ENCODE results near the gene AGL. TPM values are rescaled to one million over a fixed set of nuclear protein-coding genes. Genes with fewer than 3 reads are reported as not detected.
"Not testable (repeated sequence)": the region's sequence is repeated elsewhere in the genome, so short reads cannot be mapped to it uniquely, and the experiment has no call there.

The AGL gene
- total and polyA plus RNA-seq, 2 experiments from 2014 or later: 13.4 to 22.9 TPM

GRCh38 chr1:99829269-99829668, 20.9 kb upstream of the AGL start (continued):
- TF ChIP-seq CTCF (conservative IDR thresholded peaks at IDR 0.05; ENCODE audit: low read depth in 2 of 2): no peak
- no peak for TF ChIP-seq POLR2AphosphoS5 (IDR thresholded peaks at IDR 0.05; ENCODE audit: low read depth)
- TF ChIP-seq EZH2 (IDR thresholded peaks at IDR 0.05; ENCODE audit: low read depth, unreplicated experiment): no peak
- TF ChIP-seq STAT1 (IDR thresholded peaks at IDR 0.05; ENCODE audit: unreplicated experiment): no peak

- H3K4me1 ChIP-seq (ENCODE audit: insufficient read depth); H3K36me3 Mint-ChIP-seq (ENCODE audit: low read depth); H4K20me1 ChIP-seq (replicated peaks; ENCODE audit: insufficient read depth); H2AFZ ChIP-seq; ATAC-seq; H3K4me3 Mint-ChIP-seq; DNase-seq (ENCODE audit: low spot score); H3F3A ChIP-seq (replicated peaks; ENCODE audit: low read depth); H3K36me3 ChIP-seq (ENCODE audit: insufficient read depth); H3K4me2 ChIP-seq; H3K27ac ChIP-seq (ENCODE audit: low read depth); H3K27ac Mint-ChIP-seq; H3K4me3 ChIP-seq; H3K27me3 ChIP-seq (ENCODE audit: insufficient read depth); H3K9me2 ChIP-seq (ENCODE audit: insufficient read depth); H3K27me3 Mint-ChIP-seq (ENCODE audit: insufficient read depth, low read depth, poor library complexity); H3K9me3 Mint-ChIP-seq; H3K79me2 ChIP-seq (replicated peaks; ENCODE audit: insufficient read depth): not testable (repeated sequence)
- peaks cover 12% of the 10 kb centered on the region for H3K4me1 Mint-ChIP-seq
Measured at GRCh38 chr1:99833911-99834310, 16.2 kb upstream of the AGL start.

GRCh38 chr1:99836171-99837103, 13.7 kb upstream of the AGL start:
- Mint-ChIP-seq H3K9me3 (peaks cover 11% of the 10 kb centered on the region; the same call in 2 of the 3 replicates), H3K4me1 (peaks cover 12% of the 10 kb centered on the region)
- H3K36me3 Mint-ChIP-seq (ENCODE audit: low read depth); ATAC-seq; H3K27me3 ChIP-seq (ENCODE audit: insufficient read depth); H3F3A ChIP-seq (replicated peaks; ENCODE audit: low read depth); H3K36me3 ChIP-seq (ENCODE audit: insufficient read depth); H3K27me3 Mint-ChIP-seq (ENCODE audit: insufficient read depth, low read depth, poor library complexity); H4K20me1 ChIP-seq (replicated peaks; ENCODE audit: insufficient read depth); H3K4me3 Mint-ChIP-seq; H3K4me3 ChIP-seq; H3K4me1 ChIP-seq (ENCODE audit: insufficient read depth); DNase-seq (ENCODE audit: low spot score); H3K27ac ChIP-seq (ENCODE audit: low read depth); H3K9me2 ChIP-seq (ENCODE audit: insufficient read depth); H3K4me2 ChIP-seq; H3K79me2 ChIP-seq (replicated peaks; ENCODE audit: insufficient read depth); H3K27ac Mint-ChIP-seq: not testable (repeated sequence)
- peak overlapping the region; percentile 53; the same call in 1 of the 2 replicates for H2AFZ ChIP-seq

GRCh38 chr1:99840353-99840752, 9.8 kb upstream of the AGL start:
- H3K4me3 ChIP-seq: not testable (repeated sequence)

More at GRCh38 chr1:99840353-99840752, 9.8 kb upstream of the AGL start:
- H3K27ac Mint-ChIP-seq; H3K27ac ChIP-seq (ENCODE audit: low read depth); H2AFZ ChIP-seq; H3K4me3 Mint-ChIP-seq; H3K27me3 Mint-ChIP-seq (ENCODE audit: insufficient read depth, low read depth, poor library complexity); H3K4me2 ChIP-seq; H3K9me2 ChIP-seq (ENCODE audit: insufficient read depth); H4K20me1 ChIP-seq (replicated peaks; ENCODE audit: insufficient read depth); H3K79me2 ChIP-seq (replicated peaks; ENCODE audit: insufficient read depth); H3K4me1 ChIP-seq (ENCODE audit: insufficient read depth); ATAC-seq; DNase-seq (ENCODE audit: low spot score); H3F3A ChIP-seq (replicated peaks; ENCODE audit: low read depth); H3K36me3 ChIP-seq (ENCODE audit: insufficient read depth); H3K36me3 Mint-ChIP-seq (ENCODE audit: low read depth); H3K27me3 ChIP-seq (ENCODE audit: insufficient read depth): not testable (repeated sequence)
- peaks cover 12% of the 10 kb centered on the region for H3K4me1 Mint-ChIP-seq
- H3K9me3 Mint-ChIP-seq: peaks cover 11% of the 10 kb centered on the region; the same call in 2 of the 3 replicates

Measured in GM23338 (cell line).